ENCODE data around the gene GRWD1. TPM values are rescaled to one million over a fixed set of nuclear protein-coding genes. Genes with fewer than 3 reads are reported as not detected.
A peak's percentile ranks its signal among the peaks of the same experiment; 100 is the strongest.

The GRWD1 gene
- total RNA-seq, 2 donors from 2014 or later = 36.6 to 39.2 TPM

GRCh38 chr19:48444936-48445200 is 915 bp upstream of the GRWD1 start:
- peak overlapping the region; percentile 98 for H3K27ac Mint-ChIP-seq
- H3K4me3 Mint-ChIP-seq = peak overlapping the region; percentile 88
- Histone ChIP-seq H3K4me1 (ENCODE audit: control insufficient read depth, insufficient read depth, low read length) (no peaks in the 10 kb centered on the region), H3K9ac (ENCODE audit: extremely low read depth, low read length, poor library complexity, severe bottlenecking) (no peak overlapping the region), H3K4me3 (ENCODE audit: low read length) (peak overlapping the region; percentile 95), H3K36me3 (ENCODE audit: control insufficient read depth, insufficient read depth, low read length) (peaks cover 24% of the 10 kb centered on the region), H3K27ac (ENCODE audit: low read depth, low read length) (no peak overlapping the region), H3K27me3 (ENCODE audit: control insufficient read depth, insufficient read depth, low read length, poor library complexity, severe bottlenecking) (peaks cover 21% of the 10 kb centered on the region), H3K9me3 (ENCODE audit: control insufficient read depth, low read length) (no peaks in the 10 kb centered on the region)
- 34 to 43% methylated on average over 3 of the region's 3 CpGs for WGBS, 2 experiments (ENCODE audit: insufficient coverage in 1 of 2, insufficient read length in 1 of 2)
- H3K4me1 Mint-ChIP-seq = peaks cover 14% of the 10 kb centered on the region
- H3K36me3 Mint-ChIP-seq (ENCODE audit: low read depth) = peaks cover 31% of the 10 kb centered on the region
- no peak for DNase-seq
- H3K9me3 Mint-ChIP-seq = no peaks in the 10 kb centered on the region
- TF ChIP-seq CTCF (conservative IDR thresholded peaks at IDR 0.05) = no peak
- peaks cover 31% of the 10 kb centered on the region for H3K27me3 Mint-ChIP-seq (ENCODE audit: insufficient read depth)

GRCh38 chr19:48445256-48445605 is 552 bp upstream of the GRWD1 start:
- Histone ChIP-seq H3K4me3 (ENCODE audit: low read length) (peak overlapping the region; percentile 95), H3K9ac (ENCODE audit: extremely low read depth, low read length, poor library complexity, severe bottlenecking) (peak overlapping the region; percentile 88), H3K27ac (ENCODE audit: low read depth, low read length) (peak overlapping the region; percentile 75), H3K9me3 (ENCODE audit: control insufficient read depth, low read length) (no peaks in the 10 kb centered on the region), H3K27me3 (ENCODE audit: control insufficient read depth, insufficient read depth, low read length, poor library complexity, severe bottlenecking) (peaks cover 21% of the 10 kb centered on the region), H3K36me3 (ENCODE audit: control insufficient read depth, insufficient read depth, low read length) (peaks cover 27% of the 10 kb centered on the region), H3K4me1 (ENCODE audit: control insufficient read depth, insufficient read depth, low read length) (no peaks in the 10 kb centered on the region)
- H3K27me3 Mint-ChIP-seq (ENCODE audit: insufficient read depth) = peaks cover 31% of the 10 kb centered on the region
- H3K4me1 Mint-ChIP-seq = peaks cover 14% of the 10 kb centered on the region
- peak overlapping the region; percentile 98 for H3K27ac Mint-ChIP-seq
- H3K4me3 Mint-ChIP-seq = peak overlapping the region; percentile 88
- no peaks in the 10 kb centered on the region for H3K9me3 Mint-ChIP-seq
- peak; percentile 80 for DNase-seq
- peak; percentile 79 for TF ChIP-seq CTCF (conservative IDR thresholded peaks at IDR 0.05)
- H3K36me3 Mint-ChIP-seq (ENCODE audit: low read depth) = peaks cover 31% of the 10 kb centered on the region
- 15 to 19% methylated on average over 5 to 6 of the region's 6 CpGs for WGBS, 2 experiments (ENCODE audit: insufficient coverage in 1 of 2, insufficient read length in 1 of 2)

- peaks cover 25% of the 10 kb centered on the region for H3K27me3 Mint-ChIP-seq (ENCODE audit: insufficient read depth)
- Histone ChIP-seq H3K9me3 (ENCODE audit: control insufficient read depth, low read length) (no peaks in the 10 kb centered on the region), H3K9ac (ENCODE audit: extremely low read depth, low read length, poor library complexity, severe bottlenecking) (peak overlapping the region; percentile 88), H3K4me3 (ENCODE audit: low read length) (peak overlapping the region; percentile 95), H3K36me3 (ENCODE audit: control insufficient read depth, insufficient read depth, low read length) (peaks cover 40% of the 10 kb centered on the region), H3K4me1 (ENCODE audit: control insufficient read depth, insufficient read depth, low read length) (no peaks in the 10 kb centered on the region), H3K27me3 (ENCODE audit: control insufficient read depth, insufficient read depth, low read length, poor library complexity, severe bottlenecking) (peaks cover 19% of the 10 kb centered on the region), H3K27ac (ENCODE audit: low read depth, low read length) (no peak overlapping the region)
- peaks cover 43% of the 10 kb centered on the region for H3K36me3 Mint-ChIP-seq (ENCODE audit: low read depth)
- no peak for DNase-seq
- H3K4me3 Mint-ChIP-seq = peak overlapping the region; percentile 88
- TF ChIP-seq CTCF (conservative IDR thresholded peaks at IDR 0.05) = no peak
- peak overlapping the region; percentile 98 for H3K27ac Mint-ChIP-seq
- H3K9me3 Mint-ChIP-seq = no peaks in the 10 kb centered on the region
- 86 to 88% methylated on average over 3 to 6 of the region's 7 CpGs for WGBS, 2 experiments (ENCODE audit: insufficient coverage in 1 of 2, insufficient read length in 1 of 2)
- peaks cover 14% of the 10 kb centered on the region for H3K4me1 Mint-ChIP-seq
Observed at GRCh38 chr19:48446579-48446978, 796 bp downstream of the GRWD1 start.
